Sigmoid colon (tissue), 7 donors: ENCODE results near the gene NDE1. TPM values are rescaled to one million over a fixed set of nuclear protein-coding genes. Genes with fewer than 3 reads are reported as not detected.

Source experiments
- DNase-seq: peaks from one replicate; pipeline ENCODE4 v3.0.0-alpha.2; 2019
- H3K27ac ChIP-seq, 4 donors: fragments of 200-600 bp; sonication (generic); one replicate each; pipeline ENCODE4 v1.5.1; 2016 to 2019; ENCODE audit warnings: mild to moderate bottlenecking in 1 of 4
- H3K27me3 ChIP-seq, 3 donors: fragments of 200-600 bp; sonication (generic); one replicate each; pipeline ENCODE4 v1.5.1; 2019; ENCODE audit warnings: mild to moderate bottlenecking in 1 of 3
- H3K36me3 ChIP-seq, 4 donors: fragments of 200-600 bp; sonication (generic); one replicate each; pipeline ENCODE4 v1.5.1; 2016 to 2019
- H3K4me1 ChIP-seq, 4 donors: fragments of 200-600 bp; sonication (generic); one replicate each; pipeline ENCODE4 v1.5.1; 2017 to 2019
- H3K4me3 ChIP-seq, 4 donors: fragments of 200-600 bp; sonication (generic); one replicate each; pipeline ENCODE4 v1.5.1; 2017 to 2019; ENCODE audit warnings: mild to moderate bottlenecking in 2 of 4, moderate library complexity in 1 of 4
- H3K9me3 ChIP-seq, 4 donors: fragments of 200-600 bp in 3 of 4; sonication (generic) in 3 of 4; one replicate each; pipeline versions ENCODE4 v1.5.1 to v1.6.1; 2013 to 2019
- CTCF ChIP-seq, 4 experiments: fragments of 450-650 bp in 3 of 4; fragments of 200-600 bp in 1 of 4; IDR thresholded peaks; one replicate each; pipeline ENCODE4 v1.5.1; 2016 to 2019; ENCODE audit warnings: antibody characterized with exemption in 4 of 4, mild to moderate bottlenecking in 3 of 4, moderate library complexity in 2 of 4
- EP300 ChIP-seq, 4 donors: sonication (generic); formaldehyde crosslinking; IDR thresholded peaks; one replicate each; pipeline ENCODE4 v1.6.1; 2017; ENCODE audit warnings: antibody characterized with exemption in 4 of 4
- POLR2A ChIP-seq, 2 donors: fragments of 450-650 bp; IDR thresholded peaks; one replicate each; pipeline ENCODE4 v1.6.1; 2016; ENCODE audit warnings: antibody characterized with exemption in 2 of 2, mild to moderate bottlenecking in 2 of 2, moderate library complexity in 2 of 2
- POLR2AphosphoS5 ChIP-seq, 4 donors: sonication (generic); formaldehyde crosslinking; IDR thresholded peaks; one replicate each; pipeline ENCODE4 v1.6.1; 2017; ENCODE audit warnings: antibody characterized with exemption in 4 of 4
- WGBS, 2 donors: extraction: QIAGEN DNeasy Blood & Tissue Kit; methylation state at CpG; one replicate each; pipeline ENCODE4 v1.1.7; 2013; 5-methylcytosine and 5-hydroxymethylcytosine counted together
- intact Hi-C: fragments of 100-400 bp; cut with DNase I; formaldehyde crosslinking; loops from one replicate; pipeline ENCODE4 v1.15.1; 2023
- polyA plus RNA-seq, 3 donors: library from polyadenylated mRNA; stranded (reverse); fragments of 200-250 nt; gene quantifications; one replicate each; pipeline ENCODE4 v1.2.3, GENCODE V29; 2013
- total RNA-seq, 4 donors: library from RNA; depleted of rRNA; stranded (reverse); fragments of >200 nt; gene quantifications; one replicate each; pipeline ENCODE4 v1.1.0, GENCODE V29; 2016
- donor health status: healthy with polysubstance abuse.
- donor health status: Bipolar disorder and iron deficiency.
- donor health status: healthy.

The NDE1 gene
- total and polyA plus RNA-seq, 7 donors, result 11.3 to 86.1 (median 29.3) TPM

- no peak overlapping the region for H3K4me3 ChIP-seq
- intact Hi-C loops, result no loop called here
- H3K4me1 ChIP-seq, result no peaks in the 10 kb centered on the region
- WGBS, 2 donors, result 96 to 97% methylated on average over 4 of the region's 4 CpGs
- no peak for DNase-seq
- no peaks in the 10 kb centered on the region for H3K27me3 ChIP-seq
- no peak overlapping the region for H3K27ac ChIP-seq
- peaks cover 33 to 98% (median 61%) of the 10 kb centered on the region in 4 donors for H3K36me3 ChIP-seq
- TF ChIP-seq CTCF (IDR thresholded peaks at IDR 0.05), result no peak
- TF ChIP-seq POLR2AphosphoS5 (IDR thresholded peaks at IDR 0.05), result no peak
- TF ChIP-seq EP300 (IDR thresholded peaks at IDR 0.05), result no peak
- TF ChIP-seq POLR2A (IDR thresholded peaks at IDR 0.05), result no peak
- no peaks in the 10 kb centered on the region for H3K9me3 ChIP-seq
These were observed 34.0 kb upstream of the NDE1 start for GRCh38 chr16:15616012-15616411.

GRCh38 chr16:15616475-15617165 lies 33.4 kb upstream of the NDE1 start:
- no peak for DNase-seq
- Histone ChIP-seq H3K27me3 (no peaks in the 10 kb centered on the region), H3K4me1 (no peaks in the 10 kb centered on the region), H3K4me3 (no peak overlapping the region), H3K36me3 (peaks cover 33 to 98% (median 60%) of the 10 kb centered on the region in 4 donors), H3K27ac (no peak overlapping the region), H3K9me3 (no peaks in the 10 kb centered on the region)
- WGBS, 2 donors, result 93% methylated on average over 11 of the region's 11 CpGs
- intact Hi-C loops, result no loop called here
- no peak for TF ChIP-seq POLR2AphosphoS5 (IDR thresholded peaks at IDR 0.05)

GRCh38 chr16:15617901-15618300 lies 32.1 kb upstream of the NDE1 start:
- WGBS, 2 donors, result 97 to 98% methylated on average over 4 of the region's 4 CpGs
- H3K27ac ChIP-seq, result no peak overlapping the region
- no peaks in the 10 kb centered on the region for H3K9me3 ChIP-seq
- peaks cover 29 to 98% (median 59%) of the 10 kb centered on the region in 4 donors for H3K36me3 ChIP-seq
- H3K4me3 ChIP-seq, result no peak overlapping the region
- TF ChIP-seq POLR2A (IDR thresholded peaks at IDR 0.05) (no peak), CTCF (IDR thresholded peaks at IDR 0.05) (no peak), EP300 (IDR thresholded peaks at IDR 0.05) (no peak), POLR2AphosphoS5 (IDR thresholded peaks at IDR 0.05) (no peak)
- H3K4me1 ChIP-seq, result no peaks in the 10 kb centered on the region
- no peaks in the 10 kb centered on the region for H3K27me3 ChIP-seq
- DNase-seq, result no peak
- intact Hi-C loops, result no loop called here

GRCh38 chr16:15618392-15618791 lies 31.7 kb upstream of the NDE1 start:
- WGBS, 2 donors, result 91 to 95% methylated on average over 4 of the region's 4 CpGs

More at GRCh38 chr16:15618392-15618791, 31.7 kb upstream of the NDE1 start:
- Histone ChIP-seq H3K36me3 (peaks cover 29 to 99% (median 59%) of the 10 kb centered on the region in 4 donors), H3K4me3 (no peak overlapping the region), H3K4me1 (no peaks in the 10 kb centered on the region), H3K27me3 (no peaks in the 10 kb centered on the region), H3K27ac (no peak overlapping the region), H3K9me3 (no peaks in the 10 kb centered on the region)
- TF ChIP-seq EP300 (IDR thresholded peaks at IDR 0.05) (no peak), POLR2A (IDR thresholded peaks at IDR 0.05) (no peak), POLR2AphosphoS5 (IDR thresholded peaks at IDR 0.05) (no peak), CTCF (IDR thresholded peaks at IDR 0.05) (no peak)
- intact Hi-C loops, result no loop called here
- no peak for DNase-seq
